GM19240 (cell line): ENCODE data around the gene MTG1.
"Not testable (repeated sequence)": the region's sequence is repeated elsewhere in the genome, so short reads cannot be mapped to it uniquely, and the experiment has no call there.

Source experiments
- DNase-seq: peaks from one replicate; pipeline ENCODE4 v3.0.0; 2011; ENCODE audit warnings: low spot score; ENCODE audit not compliant: insufficient read length

The MTG1 gene

DNA sequence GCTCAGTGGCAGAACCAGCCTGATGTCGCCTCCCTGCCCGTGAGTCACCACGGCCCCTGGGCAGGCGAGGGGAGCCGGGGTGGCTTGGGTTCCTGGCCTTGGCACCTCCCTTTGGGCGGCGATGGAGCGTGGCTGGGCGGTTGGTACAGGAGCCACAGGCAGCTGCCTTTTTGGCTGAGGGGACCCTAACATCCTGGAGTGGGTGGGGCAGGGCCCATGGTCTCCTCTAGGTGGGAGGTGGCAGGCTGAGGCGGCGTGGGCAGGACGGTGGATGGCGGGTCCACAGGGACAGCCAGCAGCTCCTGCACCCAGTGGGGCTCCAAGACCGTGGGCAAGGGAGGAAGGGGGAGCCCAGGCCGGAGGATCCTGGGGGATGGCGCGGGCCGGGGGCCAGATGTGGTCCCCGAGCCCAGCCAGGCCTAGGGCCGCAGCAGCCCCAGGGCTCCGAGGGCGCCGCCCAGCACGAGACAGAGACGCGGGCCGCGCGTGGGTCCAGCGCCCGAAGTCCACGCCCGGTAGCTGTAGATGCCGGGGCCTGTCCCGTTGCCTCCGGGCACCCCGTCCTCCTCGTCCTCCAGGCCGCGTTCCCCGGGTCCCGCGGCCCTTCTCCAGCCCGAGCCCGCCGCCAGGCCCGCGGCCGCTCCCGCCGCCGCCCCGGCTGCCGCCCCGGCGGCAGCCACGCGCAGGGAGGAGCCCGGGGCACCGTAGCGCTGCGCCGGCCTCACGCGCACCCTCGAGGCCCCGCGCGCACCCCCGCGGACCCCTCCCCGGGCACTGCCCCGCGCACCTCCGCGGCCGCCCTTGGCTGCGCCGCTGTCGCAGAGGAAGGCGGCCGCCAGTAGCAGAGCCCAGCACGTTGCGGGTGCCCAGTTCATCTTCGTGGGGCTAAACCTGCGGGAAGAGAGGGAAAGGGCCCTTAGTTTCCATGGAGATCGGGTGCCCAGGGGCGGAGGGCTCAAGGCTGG is 29.1 kb downstream of the MTG1 start:
- no peak for DNase-seq

DNA sequence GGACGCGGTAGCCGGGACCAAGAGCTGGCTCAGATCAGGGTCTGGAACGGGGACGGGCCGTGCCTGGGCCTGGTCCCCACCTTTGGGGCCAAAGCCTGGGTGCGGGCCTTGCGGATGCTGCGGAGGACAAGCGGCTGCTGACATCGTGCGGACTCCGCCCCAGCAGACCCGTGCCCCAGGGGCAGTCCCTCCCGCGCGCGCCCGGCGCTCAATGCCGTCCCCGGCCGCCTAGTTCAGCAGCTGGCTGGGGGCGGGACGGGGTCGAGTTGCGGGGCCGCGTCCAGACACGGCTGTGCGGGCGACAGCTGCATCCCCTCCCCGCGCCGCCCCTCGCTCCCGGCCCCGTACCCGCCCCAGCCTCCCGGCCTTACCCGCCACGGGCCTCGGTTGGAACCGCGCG is 30.1 kb downstream of the MTG1 start:
- not testable (repeated sequence) for DNase-seq

DNA sequence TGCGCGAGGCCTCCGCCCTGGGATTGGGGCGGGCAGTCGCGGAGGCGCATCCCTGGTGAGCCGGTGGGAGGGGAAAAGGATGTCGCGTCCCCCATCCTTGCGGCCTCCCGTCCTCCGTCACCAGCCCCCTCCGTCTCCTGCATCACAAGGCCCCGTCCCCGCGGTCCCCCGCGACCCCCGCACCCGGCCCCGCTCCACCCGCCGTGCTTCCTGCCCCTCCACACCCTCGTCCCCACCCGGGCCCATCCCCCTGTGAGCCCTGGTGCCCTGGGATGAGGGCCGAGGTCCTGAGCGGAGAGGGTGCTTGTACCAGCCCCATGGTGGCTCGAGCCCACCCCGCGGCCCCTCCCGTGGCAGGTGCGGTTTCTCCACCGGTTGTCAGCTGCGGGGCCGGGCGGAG is 30.6 kb downstream of the MTG1 start, which contains the start of gene SPRN:
TSS of gene SPRN (minus strand) at position 25 of the 400 bp plus-strand sequence. CDS start 944 bp downstream, outside the sequence.
- not testable (repeated sequence) for DNase-seq

DNA sequence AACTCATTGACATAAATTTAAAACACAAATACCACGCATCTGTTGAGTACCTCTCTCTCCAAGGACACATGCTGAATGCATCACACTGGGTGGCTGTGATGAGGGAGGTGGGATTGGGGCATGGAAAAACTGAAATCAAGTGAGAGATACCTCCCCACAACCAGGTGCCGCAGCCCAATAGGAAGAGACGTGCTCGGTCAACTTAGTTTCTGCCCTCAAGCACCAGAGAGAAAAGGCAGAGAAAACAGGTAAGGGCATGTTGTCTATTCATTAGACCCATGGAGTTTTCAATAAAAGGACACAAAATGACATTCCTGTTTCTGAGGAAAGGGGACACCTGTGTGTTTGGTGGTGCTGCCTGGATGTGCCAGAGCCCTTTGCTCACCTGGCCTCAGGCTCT is 35.6 kb downstream of the MTG1 start:
- not testable (repeated sequence) for DNase-seq

DNA sequence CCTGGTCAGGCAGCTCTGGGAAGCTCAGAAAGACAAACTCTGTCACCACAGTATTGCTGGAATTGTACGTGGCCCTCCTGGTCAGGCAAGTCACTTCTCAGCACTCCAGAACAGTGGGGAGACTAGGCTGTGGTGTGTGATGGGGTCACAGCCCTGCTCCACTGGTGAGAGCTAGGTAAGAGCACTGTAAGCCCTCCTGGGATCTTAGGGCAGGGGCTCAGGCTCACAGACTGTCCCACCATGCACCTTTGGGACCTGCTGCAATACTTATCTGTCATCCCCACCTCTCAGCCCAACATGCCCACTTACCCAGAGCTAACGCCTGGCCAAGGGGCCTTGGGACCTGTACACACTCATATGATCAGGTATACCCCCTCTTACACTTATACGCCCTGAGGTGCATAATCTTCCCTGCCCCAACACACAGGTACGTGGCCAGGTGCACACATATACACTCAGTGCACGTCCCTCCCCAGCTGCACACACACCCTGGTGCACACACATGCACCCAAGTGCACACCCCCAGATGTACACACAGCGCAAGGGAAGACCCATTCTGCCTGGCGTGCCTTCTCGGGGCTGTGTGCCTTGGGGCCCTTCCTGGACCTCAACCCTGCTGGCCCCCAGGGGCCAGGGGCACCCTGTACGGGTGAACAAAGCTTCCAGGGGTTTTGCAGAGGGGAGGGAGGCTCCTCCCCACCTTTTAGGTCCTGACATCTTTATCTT is 38.1 kb downstream of the MTG1 start:
- DNase-seq = not testable (repeated sequence)

DNA sequence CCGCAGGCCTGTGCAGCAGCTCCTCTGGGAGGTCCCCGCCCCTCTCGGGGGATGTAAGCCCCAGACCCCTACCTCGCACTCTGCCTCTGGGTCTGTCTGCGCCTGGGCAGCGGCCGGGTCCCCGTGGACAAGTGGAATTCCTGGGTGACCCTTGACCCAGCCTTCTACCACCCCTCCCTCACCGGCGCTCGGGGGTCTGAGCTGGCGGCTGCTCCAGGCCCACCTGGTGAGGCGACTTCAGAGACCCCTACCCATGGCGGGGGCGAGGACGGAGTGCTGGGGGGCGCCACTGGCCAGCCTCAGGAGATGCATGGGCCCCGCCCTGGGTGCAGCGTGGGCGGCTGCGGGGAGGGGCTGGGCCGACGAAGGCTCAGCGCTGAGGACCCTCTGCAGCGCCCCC is 38.8 kb downstream of the MTG1 start:
- not testable (repeated sequence) for DNase-seq

DNA sequence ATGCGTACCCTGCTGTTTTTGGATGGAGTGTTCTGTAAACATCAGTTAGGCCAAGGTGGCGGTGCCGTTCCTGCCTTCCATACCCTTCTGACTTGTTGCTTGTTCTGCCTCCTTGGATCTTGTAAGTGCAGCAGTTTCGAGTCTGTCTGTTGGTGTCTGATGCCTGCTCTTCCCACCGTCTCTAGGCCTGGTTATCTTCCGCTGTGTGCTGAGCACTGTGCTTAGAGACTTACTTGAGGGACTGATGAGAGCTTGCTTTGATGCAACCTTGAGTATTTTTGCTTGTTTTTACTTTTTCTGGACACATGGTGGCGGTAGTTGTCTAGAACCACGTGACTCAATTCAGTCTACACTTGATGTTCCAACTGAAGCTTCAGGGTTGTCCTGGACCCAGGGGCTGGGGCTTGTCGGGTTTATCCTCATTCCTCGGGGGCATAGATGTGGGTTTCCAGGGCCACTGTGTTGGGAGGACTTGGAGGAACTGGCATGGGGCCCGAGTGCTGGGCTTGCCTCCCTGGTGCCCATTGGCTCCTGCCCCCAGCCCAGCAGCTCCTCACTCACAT is 44.8 kb downstream of the MTG1 start:
- no peak for DNase-seq

DNA sequence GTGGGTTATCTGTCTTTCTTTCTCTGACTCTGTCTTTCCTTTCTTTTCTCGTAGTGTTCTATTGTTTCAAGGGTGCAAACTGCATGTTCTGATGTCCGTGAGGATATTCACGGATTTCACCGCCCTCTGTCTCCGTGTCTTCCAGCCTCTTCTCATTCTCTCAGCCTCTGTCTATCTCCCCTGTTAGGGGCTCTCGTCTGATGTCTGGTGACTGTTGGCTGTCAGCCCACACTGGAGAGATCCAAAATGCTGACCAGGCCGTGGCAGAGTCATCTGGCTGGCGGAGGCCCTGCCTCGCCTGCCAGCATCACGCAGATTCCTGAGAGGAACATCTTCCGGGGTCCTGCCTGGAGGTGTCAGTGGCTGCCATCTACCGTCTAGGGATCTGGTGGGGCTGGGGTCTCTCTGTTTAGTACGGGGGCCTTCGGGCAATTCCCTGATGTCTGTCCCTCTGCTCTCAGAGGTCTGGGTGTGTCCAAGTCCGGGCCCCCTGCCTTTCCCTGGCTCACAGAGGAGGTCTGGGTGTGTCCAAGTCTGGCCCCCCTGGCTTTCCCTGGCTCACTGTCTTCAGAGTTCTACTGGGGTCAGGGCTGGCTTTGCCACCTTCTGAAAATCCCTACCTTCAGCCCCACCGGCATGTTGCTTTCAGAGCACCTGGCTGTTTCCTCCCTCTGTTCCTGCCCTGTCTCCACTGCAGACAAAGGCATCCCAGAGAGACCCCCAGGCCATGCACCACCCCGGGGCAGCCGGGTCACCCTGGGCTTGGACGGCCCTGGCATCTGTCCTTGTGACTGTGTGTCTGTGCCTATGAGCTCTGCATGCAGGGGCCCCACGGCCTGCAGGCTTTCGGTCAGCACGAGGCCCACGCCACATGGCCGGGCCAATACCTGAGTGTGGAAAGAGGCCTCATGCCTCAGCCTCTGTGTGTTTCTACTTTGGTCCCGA is 45.8 kb downstream of the MTG1 start:
- DNase-seq = no peak

DNA sequence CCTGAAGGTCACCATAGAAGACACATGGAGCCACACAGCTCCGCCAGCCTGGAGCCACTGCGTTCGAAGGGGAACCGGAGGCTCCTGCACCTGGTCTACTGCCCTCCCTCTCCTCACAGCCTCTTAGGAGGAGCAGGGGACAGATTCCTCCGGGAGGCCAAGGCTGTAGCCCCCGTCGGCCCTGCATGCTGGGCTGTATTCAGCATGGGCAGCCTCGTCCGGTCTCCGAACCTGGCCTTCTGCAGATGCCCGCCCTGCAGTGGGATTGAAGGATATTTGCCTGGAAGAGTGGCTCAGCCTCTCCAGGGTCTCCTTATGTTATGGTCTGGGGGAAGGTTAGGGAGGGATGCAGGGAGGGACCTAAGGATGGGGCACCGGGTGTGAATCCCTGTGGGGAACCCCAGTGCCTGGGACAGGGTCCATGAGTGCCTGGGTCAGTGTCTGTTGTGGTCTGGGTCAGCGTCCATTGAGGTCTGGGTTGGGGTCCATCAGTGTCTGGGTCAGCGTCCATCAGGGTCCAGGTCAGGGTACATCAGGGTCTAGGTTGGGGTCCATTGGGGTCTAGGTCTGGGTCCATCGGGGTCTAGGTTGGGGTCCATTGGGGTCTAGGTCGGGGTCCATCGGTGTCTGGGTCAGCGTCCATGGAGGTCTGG is 46.8 kb downstream of the MTG1 start:
- DNase-seq = no peak

DNA sequence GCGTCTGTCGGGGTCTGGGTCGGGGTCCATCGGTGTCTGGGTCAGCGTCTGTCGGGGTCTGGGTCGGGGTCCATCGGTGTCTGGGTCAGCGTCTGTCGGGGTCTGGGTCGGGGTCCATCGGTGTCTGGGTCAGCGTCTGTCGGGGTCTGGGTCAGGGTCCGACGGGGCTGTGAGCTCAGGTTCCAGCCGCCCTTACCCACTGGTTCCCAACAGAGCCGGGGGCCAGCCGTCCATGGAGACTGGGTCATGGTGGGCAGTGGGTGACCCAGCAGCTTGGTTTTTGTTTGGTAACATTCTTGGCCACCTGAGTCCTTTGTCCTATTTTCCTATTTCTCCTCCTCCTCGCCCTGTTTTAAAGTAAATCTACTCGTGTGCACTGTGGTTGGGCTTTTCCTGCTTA is 47.4 kb downstream of the MTG1 start:
- DNase-seq = not testable (repeated sequence)

DNA sequence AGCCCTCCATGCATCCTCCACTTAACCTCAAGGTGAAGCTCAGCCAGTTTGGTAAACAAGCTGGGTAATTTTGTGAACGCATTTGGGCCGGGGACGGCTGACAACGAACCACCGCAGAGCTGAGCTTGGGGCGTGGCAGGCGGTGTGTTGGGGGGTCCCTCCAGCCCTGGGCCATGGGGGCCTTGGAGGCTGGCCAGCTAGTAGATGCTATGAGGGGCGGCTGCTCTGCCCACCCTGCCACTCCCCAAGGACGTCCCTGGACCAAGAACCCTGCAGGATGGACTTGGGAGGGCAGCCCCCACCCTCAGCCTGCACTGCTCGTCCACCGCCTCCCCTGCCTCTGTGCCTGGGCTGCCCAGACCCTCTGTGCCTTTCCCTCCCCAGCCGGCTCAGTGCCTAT is 47.8 kb downstream of the MTG1 start:
- no peak for DNase-seq

DNA sequence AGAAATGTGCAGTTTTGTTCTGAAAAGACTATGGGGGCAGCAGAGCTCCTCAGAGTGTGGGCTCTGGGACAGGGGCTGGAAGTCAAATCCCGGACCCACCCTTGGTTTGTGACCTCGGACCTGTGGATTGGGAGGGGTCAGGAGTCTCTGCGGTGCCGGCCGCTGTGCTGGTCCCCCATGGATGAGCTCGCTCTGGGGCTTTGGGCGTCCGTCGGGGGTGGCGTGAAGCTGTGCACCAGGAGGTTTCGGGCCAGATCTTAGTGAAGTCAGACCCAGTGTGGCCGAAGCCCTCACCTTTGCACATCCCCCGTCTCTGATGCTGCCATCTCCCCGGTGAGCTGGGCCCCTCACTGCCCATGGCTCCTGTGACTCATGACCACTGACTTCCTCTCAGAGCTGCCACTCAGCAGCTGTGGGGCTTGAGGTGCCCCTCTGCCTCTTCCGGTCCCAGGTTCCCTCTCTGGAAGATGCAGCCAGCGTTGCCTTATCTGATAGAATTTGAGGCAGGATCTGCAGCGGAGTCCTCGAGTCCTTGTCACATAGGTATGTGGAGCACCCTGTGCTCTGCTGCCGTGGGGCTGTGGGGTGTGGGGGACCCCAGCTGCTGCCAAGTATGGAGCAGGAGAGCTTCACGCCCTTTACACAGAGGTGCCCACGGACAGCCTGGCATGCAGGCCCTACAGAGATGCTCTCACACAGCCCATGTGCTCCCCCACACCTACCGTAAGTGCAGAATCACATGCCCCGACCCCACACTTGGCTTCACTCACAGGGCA is 48.4 kb downstream of the MTG1 start:
- no peak for DNase-seq

DNA sequence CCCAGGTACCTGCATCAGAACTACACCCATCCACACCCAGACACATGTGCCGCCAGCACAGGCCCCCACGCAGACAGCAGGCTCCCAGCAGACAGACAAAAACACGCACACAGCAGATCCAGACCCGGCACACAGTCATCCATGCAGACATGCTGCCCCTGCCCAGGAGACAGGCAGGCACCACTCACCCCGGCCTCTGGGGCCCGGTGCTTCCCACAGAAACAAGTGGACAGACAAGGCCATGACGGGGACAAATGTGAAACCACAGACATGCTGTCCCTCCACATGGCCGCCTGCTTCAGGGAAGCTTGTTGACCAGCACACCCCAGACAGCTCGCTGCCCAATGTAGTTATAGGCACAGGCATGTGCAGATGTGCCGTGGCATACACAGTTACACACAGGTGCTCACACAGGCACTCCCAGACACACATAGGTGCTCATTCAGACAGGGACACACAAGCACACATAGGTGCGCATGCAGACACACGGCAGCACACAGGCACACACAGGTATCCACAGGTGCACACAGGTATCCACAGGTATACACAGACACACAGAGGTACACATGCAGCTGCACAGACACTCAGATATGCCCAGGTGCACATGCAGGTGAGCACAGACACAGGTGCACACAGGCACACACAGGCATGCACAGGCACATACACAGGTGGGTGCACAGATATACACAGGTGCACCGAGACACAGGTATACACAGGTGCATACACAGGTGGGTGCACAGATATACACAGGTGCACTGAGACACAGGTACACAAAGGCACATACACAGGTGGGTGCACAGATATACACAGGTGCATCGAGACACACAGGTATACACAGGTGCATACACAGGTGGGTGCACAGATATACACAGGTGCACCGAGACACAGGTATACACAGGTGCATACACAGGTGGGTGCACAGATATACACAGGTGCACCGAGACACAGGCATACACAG is 49.3 kb downstream of the MTG1 start:
- DNase-seq = no peak

DNA sequence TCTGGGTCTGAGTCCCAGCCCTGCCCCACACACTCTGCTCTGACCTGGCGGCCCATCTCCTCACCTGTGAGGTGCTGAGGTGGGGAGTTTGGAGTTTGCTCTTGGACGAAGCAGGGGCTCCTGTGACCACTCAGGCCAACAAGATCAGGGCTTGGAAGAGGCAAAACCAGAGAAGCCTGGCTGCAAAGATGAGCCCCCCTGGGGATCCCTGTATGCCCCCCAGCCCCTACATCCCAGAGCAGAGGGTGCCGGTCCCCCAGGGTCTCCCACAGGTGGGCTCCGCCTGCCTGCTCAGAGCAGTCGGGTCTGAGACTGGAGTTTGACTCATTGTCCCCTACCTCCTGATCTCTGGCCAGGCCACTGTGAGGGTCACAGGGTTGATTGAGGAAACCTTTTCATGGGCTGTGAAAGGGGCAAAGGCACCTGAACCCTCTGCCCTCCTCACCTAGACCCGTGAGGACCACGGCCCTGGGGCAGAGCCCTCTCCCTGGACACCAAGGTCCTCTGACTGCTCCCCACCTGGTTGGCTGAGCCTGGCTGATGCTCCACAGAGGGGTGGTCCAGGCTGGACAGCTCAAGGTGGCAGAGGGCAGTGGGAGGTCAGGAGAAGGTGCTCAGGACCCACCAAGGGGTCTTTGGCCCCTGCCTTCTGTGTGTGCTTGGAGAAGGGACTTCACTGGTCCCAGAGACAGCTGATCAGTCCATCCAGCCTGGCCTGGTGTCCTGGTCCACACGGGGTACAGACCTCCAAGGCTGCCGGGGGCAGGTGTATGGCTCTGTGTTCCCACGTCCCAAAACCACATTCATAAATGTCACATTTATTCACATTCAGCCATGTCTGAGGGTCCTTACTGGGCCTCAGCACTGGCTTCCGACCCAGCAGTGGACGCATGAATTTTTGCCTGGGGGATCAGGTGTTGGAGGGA is 50.6 kb downstream of the MTG1 start:
- no peak for DNase-seq

DNA sequence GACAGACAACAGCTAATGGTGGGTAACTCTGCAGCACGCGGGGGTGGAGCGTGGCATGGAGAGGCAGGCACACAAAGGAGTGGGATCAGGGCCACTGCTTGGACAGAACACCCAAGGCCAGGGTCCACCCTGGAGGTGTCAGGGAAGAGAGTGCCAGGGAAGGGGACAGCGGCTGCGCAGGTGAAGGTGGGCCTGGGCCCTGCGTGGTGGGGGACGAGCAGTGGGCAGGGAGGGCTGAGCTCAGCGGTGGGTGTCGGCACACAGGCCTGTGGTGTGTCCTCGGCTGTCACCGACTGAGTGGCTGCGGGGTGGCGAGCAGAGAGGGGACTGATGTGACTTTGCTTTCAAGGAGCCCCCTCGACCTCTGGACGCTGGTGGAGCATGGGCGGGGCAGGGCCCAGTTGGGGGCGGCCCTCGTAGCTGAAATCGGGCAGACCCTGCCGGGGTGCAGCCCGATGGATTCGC is 51.3 kb downstream of the MTG1 start:
- DNase-seq = no peak

DNA sequence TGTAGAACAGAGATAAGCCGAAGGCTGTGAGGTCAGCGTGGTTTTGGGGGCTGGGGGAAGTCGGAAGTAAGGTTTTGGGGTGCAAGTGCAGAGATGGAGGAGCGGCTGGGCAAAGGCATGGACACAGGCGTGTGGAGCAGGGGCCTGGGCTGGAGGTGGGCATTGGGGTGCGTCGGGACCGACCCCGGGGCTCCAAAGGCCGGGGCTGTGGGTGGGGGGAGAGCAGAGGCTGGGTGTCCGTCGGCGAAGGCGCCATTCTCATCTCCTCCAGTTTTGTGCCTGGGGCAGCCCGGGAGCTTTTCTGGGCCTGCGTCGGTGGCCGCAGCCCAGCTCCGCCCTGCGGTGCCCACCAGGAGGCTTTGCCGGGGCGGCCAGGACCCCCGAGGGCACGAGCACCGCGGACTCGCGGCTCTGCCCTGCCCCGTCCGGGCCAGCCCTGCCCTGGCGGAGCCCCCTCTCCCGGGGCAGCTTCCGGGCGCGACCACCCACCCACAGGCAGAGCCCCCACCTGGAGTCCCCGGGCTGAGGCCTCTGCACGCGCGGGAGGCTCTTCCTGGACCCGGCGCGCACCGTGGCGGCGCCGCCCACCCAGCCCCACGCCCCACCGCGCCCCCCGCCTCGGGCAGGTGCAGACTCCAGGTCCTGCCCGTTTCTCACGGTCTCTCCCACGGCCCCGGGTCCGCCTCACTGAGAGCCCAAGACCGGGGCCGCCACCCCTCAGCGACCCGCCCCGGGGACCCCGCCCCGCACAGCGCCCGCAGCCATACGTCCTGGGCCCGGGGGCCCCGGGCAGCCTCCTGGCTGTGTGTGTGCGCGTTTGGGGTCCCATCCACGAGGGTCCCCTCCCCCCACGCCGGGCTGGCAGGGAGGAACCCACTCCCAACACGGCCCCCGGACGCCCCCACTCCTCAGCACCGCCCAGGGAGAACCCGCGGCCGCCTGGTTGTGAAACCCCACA is 52.1 kb downstream of the MTG1 start:
- DNase-seq = no peak
